GM23338 (cell line): ENCODE results near the gene HK1. TPM values are rescaled to one million over a fixed set of nuclear protein-coding genes. Genes with fewer than 3 reads are reported as not detected.

Source experiments
- ATAC-seq: fragments of 200-7000 bp; cut with Tn5 transposase; 3 replicates; pipeline ENCODE4 v1.9.1; 2020
- DNase-seq: peaks from one replicate; pipeline ENCODE4 v3.0.0-alpha.2; 2015; ENCODE audit warnings: low spot score
- H2AFZ ChIP-seq: fragments of 200-600 bp; sonication (generic); 2 replicates; pipeline ENCODE4 v1.8.0; 2016; ENCODE audit warnings: antibody characterized with exemption, mild to moderate bottlenecking, moderate library complexity
- H3F3A ChIP-seq: fragments of 200-600 bp; sonication (generic); replicated peaks from 2 replicates; pipeline ENCODE4 v1.8.0; 2017; ENCODE audit warnings: antibody characterized with exemption, mixed run types, low read depth
- H3K27ac ChIP-seq: fragments of 200-600 bp; sonication (generic); 2 replicates; pipeline ENCODE4 v1.6.1; 2016; ENCODE audit warnings: low read depth
- H3K27me3 ChIP-seq: fragments of 200-600 bp; sonication (generic); 2 replicates; pipeline ENCODE4 v1.8.0; 2016; ENCODE audit warnings: mild to moderate bottlenecking, mixed run types, moderate library complexity; ENCODE audit not compliant: insufficient read depth
- H3K36me3 ChIP-seq: fragments of 200-600 bp; sonication (generic); 2 replicates; pipeline ENCODE4 v1.8.0; 2016; ENCODE audit warnings: mild to moderate bottlenecking; ENCODE audit not compliant: insufficient read depth
- H3K4me1 ChIP-seq: fragments of 200-600 bp; sonication (generic); 2 replicates; pipeline ENCODE4 v1.8.0; 2016; ENCODE audit warnings: mild to moderate bottlenecking, moderate library complexity; ENCODE audit not compliant: insufficient read depth
- H3K4me2 ChIP-seq: fragments of 200-600 bp; sonication (generic); 2 replicates; pipeline ENCODE4 v1.7.1; 2017; ENCODE audit warnings: mixed run types
- H3K4me3 ChIP-seq: fragments of 200-600 bp; sonication (generic); 2 replicates; pipeline ENCODE4 v1.6.1; 2016; ENCODE audit warnings: mixed run types
- H3K79me2 ChIP-seq: fragments of 200-600 bp; sonication (generic); replicated peaks from 2 replicates; pipeline ENCODE4 v1.8.0; 2017; ENCODE audit warnings: mild to moderate bottlenecking; ENCODE audit not compliant: insufficient read depth
- H3K9me2 ChIP-seq: fragments of 200-600 bp; sonication (generic); 2 replicates; pipeline ENCODE4 v1.8.0; 2017; ENCODE audit not compliant: insufficient read depth
- H4K20me1 ChIP-seq: fragments of 200-600 bp; sonication (generic); replicated peaks from 2 replicates; pipeline ENCODE4 v1.8.0; 2017; ENCODE audit warnings: mild to moderate bottlenecking; ENCODE audit not compliant: insufficient read depth
- H3K27ac Mint-ChIP-seq: 2 replicates; pipeline ENCODE4 v1.8.0; 2020; ENCODE audit warnings: inconsistent platforms, mild to moderate bottlenecking, moderate library complexity, mixed read lengths
- H3K27me3 Mint-ChIP-seq: 3 replicates; pipeline ENCODE4 v1.8.0; 2022; ENCODE audit warnings: low read depth, mild to moderate bottlenecking, moderate library complexity, mixed read lengths, inconsistent platforms; ENCODE audit not compliant: insufficient read depth, poor library complexity
- H3K36me3 Mint-ChIP-seq: 3 replicates; pipeline ENCODE4 v1.8.0; 2021; ENCODE audit warnings: low read depth, mild to moderate bottlenecking, inconsistent platforms, moderate library complexity, mixed read lengths
- H3K4me1 Mint-ChIP-seq: 3 replicates; pipeline ENCODE4 v1.8.0; 2020; ENCODE audit warnings: mild to moderate bottlenecking, inconsistent platforms, mixed read lengths
- H3K4me3 Mint-ChIP-seq: 3 replicates; pipeline ENCODE4 v1.8.0; 2021; ENCODE audit warnings: moderate library complexity, mild to moderate bottlenecking, inconsistent platforms, mixed read lengths
- H3K9me3 Mint-ChIP-seq: 3 replicates; pipeline ENCODE4 v1.8.0; 2020; ENCODE audit warnings: moderate library complexity, mild to moderate bottlenecking, inconsistent platforms, mixed read lengths
- CREB1 ChIP-seq: fragments of 250-450 bp; sonication (Bioruptor Pico); IDR thresholded peaks from 2 replicates; pipeline ENCODE4 v1.5.0; 2020; ENCODE audit warnings: low read depth, mild to moderate bottlenecking, moderate library complexity
- ETS1 ChIP-seq: IDR thresholded peaks from 2 replicates; pipeline ENCODE4 v1.6.1; 2016; ENCODE audit warnings: antibody characterized with exemption
- EZH2 ChIP-seq: fragments of 200-600 bp; sonication (generic); IDR thresholded peaks from one replicate; pipeline ENCODE4 v1.8.0; 2017; ENCODE audit warnings: antibody characterized with exemption, mild to moderate bottlenecking, low read depth; ENCODE audit not compliant: unreplicated experiment
- EZH2phosphoT487 ChIP-seq: fragments of 200-600 bp; sonication (generic); IDR thresholded peaks from one replicate; pipeline ENCODE4 v1.8.1; 2018; ENCODE audit warnings: antibody characterized with exemption; ENCODE audit not compliant: unreplicated experiment
- NANOG ChIP-seq: IDR thresholded peaks from 2 replicates; pipeline ENCODE4 v1.6.1; 2016; ENCODE audit warnings: antibody characterized with exemption, borderline replicate concordance
- POLR2AphosphoS5 ChIP-seq: IDR thresholded peaks from 2 replicates; pipeline ENCODE4 v1.6.1; 2016; ENCODE audit warnings: antibody characterized with exemption, low read depth
- ZNF331 ChIP-seq: fragments of 250-450 bp; sonication (Bioruptor Pico); IDR thresholded peaks from 2 replicates; pipeline ENCODE4 v1.5.0; 2020; ENCODE audit warnings: low read depth, mild to moderate bottlenecking, moderate library complexity
- ZNF462 ChIP-seq: fragments of 250-450 bp; sonication (Bioruptor Pico); IDR thresholded peaks from 2 replicates; pipeline ENCODE4 v1.5.0; 2020; ENCODE audit warnings: mild to moderate bottlenecking, moderate library complexity
- polyA plus RNA-seq: library from polyadenylated mRNA; unstranded; fragments of >200 nt; fragmentation: Nextera tagmentation; extraction: Ambion mirVana; gene quantifications from 2 replicates; pipeline ENCODE4 v1.2.1, GENCODE V29; 2016
- total RNA-seq: library from RNA; depleted of rRNA; stranded (reverse); fragments of >200 nt; shearing (Covaris generic); gene quantifications from 2 replicates; pipeline ENCODE4 v1.2.3, GENCODE V29; 2014

HK1 gene
- total and polyA plus RNA-seq, 2 experiments from 2014 or later: 76.6 to 229 TPM

- TF ChIP-seq ZNF462 (CRISPR knock-in tag): no peak
- no peak for TF ChIP-seq ETS1
- no peak for TF ChIP-seq NANOG
- TF ChIP-seq EZH2phosphoT487: no peak
- no peak for TF ChIP-seq EZH2
These were observed 36.8 kb downstream of the HK1 start (continued) for GRCh38 chr10:69315100-69315542.

GRCh38 chr10:69315610-69316312 lies 37.5 kb downstream of the HK1 start:
- Histone ChIP-seq H3K9me2 (no peaks in the 10 kb centered on the region), H3K4me2 (no peak overlapping the region), H3F3A (peaks cover 20% of the 10 kb centered on the region), H4K20me1 (peaks cover 11% of the 10 kb centered on the region), H3K4me1 (peaks cover 60% of the 10 kb centered on the region), H3K4me3 (no peak overlapping the region), H3K79me2 (peaks cover 21% of the 10 kb centered on the region), H3K27ac (no peak overlapping the region), H3K27me3 (no peaks in the 10 kb centered on the region), H3K36me3 (no peaks in the 10 kb centered on the region), H2AFZ (no peak overlapping the region)
- Mint-ChIP-seq H3K9me3 (no peaks in the 10 kb centered on the region), H3K36me3 (peaks cover 1% of the 10 kb centered on the region; the same call in 2 of the 3 replicates), H3K27ac (peak overlapping the region; percentile 45; the same call in 1 of the 2 replicates), H3K27me3 (peaks cover 11% of the 10 kb centered on the region), H3K4me1 (peaks cover 49% of the 10 kb centered on the region), H3K4me3 (no peak overlapping the region)
- ATAC-seq (no peak), DNase-seq (no peak)
- TF ChIP-seq CREB1 (CRISPR knock-in tag) (no peak), ZNF331 (CRISPR knock-in tag) (no peak), POLR2AphosphoS5 (no peak), ZNF462 (CRISPR knock-in tag) (no peak)
